Testis (tissue), 3 donors: ENCODE measurements around the gene CABP1. TPM values are rescaled to one million over a fixed set of nuclear protein-coding genes. Genes with fewer than 3 reads are reported as not detected.

Experiments used
- DNase-seq: peaks from one replicate; pipeline ENCODE4 v3.0.0-alpha.2; 2019
- H3K27ac ChIP-seq, 2 donors: fragments of 200-600 bp; sonication (generic); one replicate each; pipeline ENCODE4 v1.5.1; 2019
- H3K27me3 ChIP-seq: fragments of 200-600 bp; sonication (generic); one replicate; pipeline ENCODE4 v1.5.1; 2019
- H3K36me3 ChIP-seq: fragments of 200-600 bp; sonication (generic); one replicate; pipeline ENCODE4 v1.5.1; 2017; ENCODE audit warnings: low read depth; ENCODE audit errors: missing control alignments
- H3K4me1 ChIP-seq: fragments of 200-600 bp; sonication (generic); one replicate; pipeline ENCODE4 v1.5.1; 2019
- H3K4me3 ChIP-seq, 2 donors: fragments of 200-600 bp; sonication (generic); one replicate each; pipeline ENCODE4 v1.5.1; 2017 to 2019
- H3K9me3 ChIP-seq: fragments of 200-600 bp; sonication (generic); one replicate; pipeline ENCODE4 v1.5.1; 2017
- CTCF ChIP-seq, 3 experiments: fragments of 450-650 bp in 2 of 3; fragments of 200-600 bp in 1 of 3; sonication (generic) in 1 of 3; IDR thresholded peaks; one replicate each; pipeline ENCODE4 v1.5.1; 2016 to 2019; ENCODE audit warnings: antibody characterized with exemption in 3 of 3, mild to moderate bottlenecking in 2 of 3, moderate library complexity in 1 of 3
- POLR2A ChIP-seq: fragments of 450-650 bp; IDR thresholded peaks from one replicate; pipeline ENCODE4 v1.6.1; 2017; ENCODE audit warnings: antibody characterized with exemption, mild to moderate bottlenecking, moderate library complexity
- WGBS, 2 donors: methylation state at CpG; one replicate each; pipeline ENCODE4 v1.1.5; 2018; 5-methylcytosine and 5-hydroxymethylcytosine counted together
- intact Hi-C: fragments of 100-400 bp; cut with DNase I; formaldehyde crosslinking; loops from one replicate; pipeline ENCODE4 v1.15.1; 2023; ENCODE audit warnings: low total_unique reads
- polyA plus RNA-seq: library from polyadenylated mRNA; stranded (reverse); fragments of 350-450 nt; fragmentation: Illumina TruSeq; extraction: RNeasy Lipid Tissue Mini Kit (QIAGEN cat#74804); gene quantifications from one replicate; pipeline ENCODE4 v1.2.3, GENCODE V29; 2014; ENCODE audit warnings: low read depth, low replicate concordance; ENCODE audit not compliant: insufficient read depth
- total RNA-seq, 2 donors: library from RNA; depleted of rRNA; stranded (reverse); fragments of >200 nt; gene quantifications; one replicate each; pipeline ENCODE4 v1.2.3, GENCODE V29; 2016

CABP1 gene
- total and polyA plus RNA-seq, 3 donors from 2014 or later, result 1.8 to 3.9 (median 2.4) TPM

- Histone ChIP-seq H3K9me3 (no peaks in the 10 kb centered on the region), H3K4me1 (no peaks in the 10 kb centered on the region), H3K4me3 (peak overlapping the region; percentile 15 to 32), H3K36me3 (no peaks in the 10 kb centered on the region), H3K27me3 (no peaks in the 10 kb centered on the region), H3K27ac (no peak overlapping the region)
- peak; percentile 65 for DNase-seq
- TF ChIP-seq POLR2A, result no peak
- no peak for TF ChIP-seq CTCF (IDR thresholded peaks at IDR 0.05)
- WGBS, 2 donors, result 61 to 65% methylated on average over 26 of the region's 26 CpGs
- intact Hi-C loops, result no loop called here
Measured at GRCh38 chr12:120625557-120626419, 14.6 kb upstream of the CABP1 start.

GRCh38 chr12:120628919-120629318, 11.5 kb upstream of the CABP1 start:
- TF ChIP-seq CTCF (IDR thresholded peaks at IDR 0.05) (peak in 1 of 3 experiments; percentile 14), POLR2A (no peak)
- no peaks in the 10 kb centered on the region for H3K4me1 ChIP-seq
- H3K27ac ChIP-seq, result no peak overlapping the region
- DNase-seq, result peak; percentile 62
- H3K27me3 ChIP-seq, result no peaks in the 10 kb centered on the region
- H3K36me3 ChIP-seq, result no peaks in the 10 kb centered on the region
- H3K4me3 ChIP-seq, result no peak overlapping the region
- intact Hi-C loops, result no loop called here
- WGBS, 2 donors, result 57 to 80% methylated on average over 4 of the region's 4 CpGs
- H3K9me3 ChIP-seq, result no peaks in the 10 kb centered on the region

GRCh38 chr12:120630104-120630892, 10.1 kb upstream of the CABP1 start:
- 51 to 57% methylated on average over 15 of the region's 15 CpGs for WGBS, 2 donors
- Histone ChIP-seq H3K27ac (no peak overlapping the region), H3K4me3 (no peak overlapping the region), H3K27me3 (no peaks in the 10 kb centered on the region), H3K9me3 (no peaks in the 10 kb centered on the region), H3K36me3 (no peaks in the 10 kb centered on the region), H3K4me1 (no peaks in the 10 kb centered on the region)
- intact Hi-C loops, result no loop called here
- DNase-seq, result no peak
- TF ChIP-seq CTCF (IDR thresholded peaks at IDR 0.05), result no peak
- no peak for TF ChIP-seq POLR2A

GRCh38 chr12:120631097-120631496, 9.3 kb upstream of the CABP1 start:
- intact Hi-C loops, result no loop called here
- 49 to 52% methylated on average over 5 of the region's 5 CpGs for WGBS, 2 donors
- DNase-seq, result no peak

More at GRCh38 chr12:120631097-120631496, 9.3 kb upstream of the CABP1 start:
- Histone ChIP-seq H3K36me3 (no peaks in the 10 kb centered on the region), H3K27me3 (no peaks in the 10 kb centered on the region), H3K4me1 (no peaks in the 10 kb centered on the region), H3K4me3 (no peak overlapping the region), H3K9me3 (no peaks in the 10 kb centered on the region), H3K27ac (no peak overlapping the region)
- TF ChIP-seq POLR2A, result no peak
- TF ChIP-seq CTCF (IDR thresholded peaks at IDR 0.05), result no peak
